Chondrocyte (in vitro differentiated cells): Measurements from ENCODE around the gene KRTAP12-3. TPM values are rescaled to one million over a fixed set of nuclear protein-coding genes. Genes with fewer than 3 reads are reported as not detected.
"Not testable (repeated sequence)": the region's sequence is repeated elsewhere in the genome, so short reads cannot be mapped to it uniquely, and the experiment has no call there.

Source experiments
- DNase-seq: peaks from one replicate; pipeline ENCODE4 v3.0.0; 2021; ENCODE audit warnings: mixed read lengths, low spot score
- H3K27ac Mint-ChIP-seq: one replicate; pipeline ENCODE4 v1.8.0; 2021; ENCODE audit warnings: mild to moderate bottlenecking, moderate library complexity, mixed read lengths; ENCODE audit not compliant: unreplicated experiment
- H3K27me3 Mint-ChIP-seq: 2 replicates; pipeline ENCODE4 v1.8.0; 2021; ENCODE audit warnings: low read depth, mixed read lengths
- H3K36me3 Mint-ChIP-seq: 2 replicates; pipeline ENCODE4 v1.8.0; 2021; ENCODE audit warnings: low read depth, mixed read lengths
- H3K4me1 Mint-ChIP-seq: 2 replicates; pipeline ENCODE4 v1.8.0; 2021; ENCODE audit warnings: low read depth, mild to moderate bottlenecking, mixed read lengths
- H3K4me3 Mint-ChIP-seq: one replicate; pipeline ENCODE4 v1.8.0; 2021; ENCODE audit warnings: mild to moderate bottlenecking, moderate library complexity, mixed read lengths; ENCODE audit not compliant: unreplicated experiment
- H3K9me3 Mint-ChIP-seq: 2 replicates; pipeline ENCODE4 v1.8.0; 2021; ENCODE audit warnings: low read depth, mixed read lengths
- CTCF ChIP-seq: fragments of 200-600 bp; sonication (generic); IDR thresholded peaks from 2 replicates; pipeline ENCODE4 v1.5.0; 2021; ENCODE audit warnings: antibody characterized with exemption, mild to moderate bottlenecking, moderate library complexity
- long read RNA-seq: library from polyadenylated mRNA; stranded (forward); transcript quantifications from one replicate; pipeline ENCODE4 v2.0.0, GENCODE V29; 2021
- total RNA-seq: library from RNA; stranded (reverse); gene quantifications from 3 replicates; pipeline ENCODE4 v1.2.1, GENCODE V29; 2021

KRTAP12-3 gene
- total RNA-seq, result not detected in 3 replicates
- long read RNA-seq, result 0 reads

- Mint-ChIP-seq H3K9me3 (peaks cover 24% of the 10 kb centered on the region), H3K4me1 (no peaks in the 10 kb centered on the region), H3K27ac (no peak within 1 kb of the TSS), H3K36me3 (peaks cover 8% of the 10 kb centered on the region), H3K4me3 (no peak within 1 kb of the TSS), H3K27me3 (peaks cover 42% of the 10 kb centered on the region)
- DNase-seq, result no peak
- TF ChIP-seq CTCF, result no peak
Observed at GRCh38 chr21:44657635-44658540, at the start of gene KRTAP12-3. TSS of gene KRTAP12-3 (plus strand) at chr21:44657932. CDS start at chr21:44657980, 48 bp downstream.

GRCh38 chr21:44609193-44609592 lies 48.5 kb upstream of the KRTAP12-3 start:
- Mint-ChIP-seq H3K27me3 (peaks cover 37% of the 10 kb centered on the region), H3K4me3 (no peak overlapping the region), H3K27ac (no peak overlapping the region), H3K4me1 (no peaks in the 10 kb centered on the region), H3K36me3 (peaks cover 5% of the 10 kb centered on the region), H3K9me3 (peaks cover 26% of the 10 kb centered on the region)
- no peak for TF ChIP-seq CTCF
- DNase-seq, result no peak

GRCh38 chr21:44610157-44610843 lies 47.4 kb upstream of the KRTAP12-3 start:
- H3K4me3 Mint-ChIP-seq, DNase-seq, H3K4me1 Mint-ChIP-seq, H3K27ac Mint-ChIP-seq, H3K36me3 Mint-ChIP-seq: not testable (repeated sequence)
- Mint-ChIP-seq H3K9me3 (peaks cover 20% of the 10 kb centered on the region), H3K27me3 (peaks cover 32% of the 10 kb centered on the region)

- Mint-ChIP-seq H3K9me3 (peaks cover 20% of the 10 kb centered on the region), H3K4me1 (no peaks in the 10 kb centered on the region), H3K27me3 (peaks cover 31% of the 10 kb centered on the region), H3K4me3 (no peak overlapping the region), H3K27ac (no peak overlapping the region), H3K36me3 (peaks cover 2% of the 10 kb centered on the region)
- TF ChIP-seq CTCF, result no peak
- DNase-seq, result no peak
Observed at GRCh38 chr21:44611551-44611950, 46.2 kb upstream of the KRTAP12-3 start.

- peaks cover 35% of the 10 kb centered on the region for H3K27me3 Mint-ChIP-seq
- peak; percentile 69 for DNase-seq
- peaks cover 20% of the 10 kb centered on the region for H3K9me3 Mint-ChIP-seq
- no peaks in the 10 kb centered on the region for H3K4me1 Mint-ChIP-seq
- peaks cover 2% of the 10 kb centered on the region for H3K36me3 Mint-ChIP-seq
- no peak within 1 kb of the TSS for H3K27ac Mint-ChIP-seq
- H3K4me3 Mint-ChIP-seq, result no peak within 1 kb of the TSS
- no peak for TF ChIP-seq CTCF
Observed at GRCh38 chr21:44612029-44612486, 45.7 kb upstream of the KRTAP12-3 start, which contains the start of gene KRTAP10-8. TSS of gene KRTAP10-8 (plus strand) at chr21:44612079. CDS start at chr21:44612101, 22 bp downstream.
